Hepatocyte (in vitro differentiated cells): ENCODE data around the gene GAL. TPM values are rescaled to one million over a fixed set of nuclear protein-coding genes. Genes with fewer than 3 reads are reported as not detected.

Source experiments
- DNase-seq: peaks from one replicate; pipeline ENCODE4 v3.0.0-alpha.2; 2016; ENCODE audit warnings: low spot score
- H2AFZ ChIP-seq: fragments of 200-600 bp; sonication (generic); 2 replicates; pipeline ENCODE4 v1.6.0; 2016; ENCODE audit warnings: antibody characterized with exemption, mild to moderate bottlenecking
- H3K27ac ChIP-seq: fragments of 200-600 bp; sonication (generic); 2 replicates; pipeline ENCODE4 v1.5.1; 2016; ENCODE audit warnings: mild to moderate bottlenecking
- H3K27me3 ChIP-seq: fragments of 200-600 bp; sonication (generic); 2 replicates; pipeline ENCODE4 v1.6.1; 2016
- H3K36me3 ChIP-seq: fragments of 200-600 bp; sonication (generic); replicated peaks from 2 replicates; pipeline ENCODE4 v1.5.1; 2016; ENCODE audit warnings: low read depth; ENCODE audit not compliant: insufficient read depth
- H3K4me1 ChIP-seq: fragments of 200-600 bp; sonication (generic); 2 replicates; pipeline ENCODE4 v1.5.1; 2016; ENCODE audit warnings: mild to moderate bottlenecking, moderate library complexity; ENCODE audit not compliant: insufficient read depth
- H3K4me2 ChIP-seq: fragments of 200-600 bp; sonication (generic); 2 replicates; pipeline ENCODE4 v1.6.0; 2016
- H3K4me3 ChIP-seq: fragments of 200-600 bp; sonication (generic); 2 replicates; pipeline ENCODE4 v1.5.1; 2016; ENCODE audit warnings: mild to moderate bottlenecking
- H3K79me2 ChIP-seq: fragments of 200-600 bp; sonication (generic); 2 replicates; pipeline ENCODE4 v1.6.0; 2017; ENCODE audit warnings: mild to moderate bottlenecking
- H3K9me2 ChIP-seq: fragments of 200-600 bp; sonication (generic); replicated peaks from 2 replicates; pipeline ENCODE4 v1.6.0; 2017; ENCODE audit warnings: mild to moderate bottlenecking; ENCODE audit not compliant: insufficient read depth
- H3K9me3 ChIP-seq: fragments of 200-600 bp; sonication (generic); 2 replicates; pipeline ENCODE4 v1.5.1; 2016; ENCODE audit warnings: low read depth, mild to moderate bottlenecking
- H4K20me1 ChIP-seq: fragments of 200-600 bp; sonication (generic); 2 replicates; pipeline ENCODE4 v1.6.0; 2016; ENCODE audit warnings: mild to moderate bottlenecking; ENCODE audit not compliant: insufficient read depth, poor library complexity, severe bottlenecking
- CTCF ChIP-seq: fragments of 200-600 bp; sonication (generic); IDR thresholded peaks from 2 replicates; pipeline ENCODE4 v1.5.1; 2016; ENCODE audit warnings: antibody characterized with exemption, mild to moderate bottlenecking; ENCODE audit not compliant: poor library complexity
- EZH2 ChIP-seq: fragments of 200-600 bp; sonication (generic); IDR thresholded peaks from 2 replicates; pipeline ENCODE4 v1.6.1; 2016; ENCODE audit warnings: antibody characterized with exemption, mild to moderate bottlenecking, borderline replicate concordance
- EZH2phosphoT487 ChIP-seq: fragments of 200-600 bp; sonication (generic); IDR thresholded peaks from one replicate; pipeline ENCODE4 v1.6.1; 2018; ENCODE audit warnings: antibody characterized with exemption, mild to moderate bottlenecking, low read depth, moderate library complexity; ENCODE audit not compliant: unreplicated experiment, severe bottlenecking
- WGBS: methylation state at CpG from one replicate; pipeline ENCODE4 v1.1.6; 2016; ENCODE audit warnings: low lambda C conversion rate; ENCODE audit errors: missing lambda C conversion rate; 5-methylcytosine and 5-hydroxymethylcytosine counted together
- polyA plus RNA-seq: library from polyadenylated mRNA; unstranded; fragments of >200 nt; fragmentation: Nextera tagmentation; extraction: Ambion mirVana; gene quantifications from 2 replicates; pipeline ENCODE4 v1.2.1, GENCODE V29; 2016
- total RNA-seq: library from RNA; depleted of rRNA; stranded (reverse); fragments of >200 nt; gene quantifications from 2 replicates; pipeline ENCODE4 v1.2.3, GENCODE V29; 2014

GAL gene
- total and polyA plus RNA-seq, 2 experiments from 2014 or later, result 1.7 to 15.3 TPM

- Histone ChIP-seq H3K79me2 (no peaks in the 10 kb centered on the region), H3K4me3 (no peak overlapping the region), H2AFZ (no peak overlapping the region), H3K27me3 (no peaks in the 10 kb centered on the region), H3K4me2 (no peak overlapping the region), H3K27ac (no peak overlapping the region), H3K4me1 (no peaks in the 10 kb centered on the region), H4K20me1 (no peaks in the 10 kb centered on the region), H3K36me3 (no peaks in the 10 kb centered on the region), H3K9me2 (no peaks in the 10 kb centered on the region), H3K9me3 (no peaks in the 10 kb centered on the region)
- DNase-seq, result no peak
- TF ChIP-seq EZH2phosphoT487, result no peak
- no peak for TF ChIP-seq CTCF
- no peak for TF ChIP-seq EZH2
- WGBS, result 71% methylated on average over 16 of the region's 16 CpGs
Measured at GRCh38 chr11:68651985-68652682, 32.2 kb upstream of the GAL start.

GRCh38 chr11:68652683-68653156, 31.6 kb upstream of the GAL start:
- no peaks in the 10 kb centered on the region for H3K27me3 ChIP-seq
- no peak overlapping the region for H3K27ac ChIP-seq
- no peaks in the 10 kb centered on the region for H3K79me2 ChIP-seq
- no peak overlapping the region for H2AFZ ChIP-seq
- no peaks in the 10 kb centered on the region for H4K20me1 ChIP-seq
- H3K4me1 ChIP-seq, result no peaks in the 10 kb centered on the region
- DNase-seq, result no peak
- no peak overlapping the region for H3K4me2 ChIP-seq
- no peak overlapping the region for H3K4me3 ChIP-seq
- WGBS, result 85% methylated on average over 12 of the region's 12 CpGs
- H3K36me3 ChIP-seq, result no peaks in the 10 kb centered on the region
- TF ChIP-seq EZH2phosphoT487, result no peak
- TF ChIP-seq EZH2, result no peak
- no peaks in the 10 kb centered on the region for H3K9me3 ChIP-seq
- no peaks in the 10 kb centered on the region for H3K9me2 ChIP-seq

- H3K36me3 ChIP-seq, result no peaks in the 10 kb centered on the region
- no peak overlapping the region for H3K4me2 ChIP-seq
- TF ChIP-seq EZH2 (no peak), CTCF (no peak), EZH2phosphoT487 (no peak)
- H3K4me3 ChIP-seq, result no peak overlapping the region
- no peak overlapping the region for H3K27ac ChIP-seq
- peaks cover 3% of the 10 kb centered on the region for H3K4me1 ChIP-seq
- H3K27me3 ChIP-seq, result no peaks in the 10 kb centered on the region
- H3K9me2 ChIP-seq, result no peaks in the 10 kb centered on the region
- no peaks in the 10 kb centered on the region for H4K20me1 ChIP-seq
- H2AFZ ChIP-seq, result no peak overlapping the region
- DNase-seq, result no peak
- H3K79me2 ChIP-seq, result no peaks in the 10 kb centered on the region
- H3K9me3 ChIP-seq, result no peaks in the 10 kb centered on the region
- 85% methylated on average over 24 of the region's 24 CpGs for WGBS
Measured at GRCh38 chr11:68653486-68654430, 30.6 kb upstream of the GAL start.
